DND-41 (cell line): ENCODE data around the gene RNF213.

Experiments used
- CTCF ChIP-seq: IDR thresholded peaks from 2 replicates; pipeline ENCODE4 v1.5.1; 2012; ENCODE audit warnings: borderline replicate concordance, low read length, moderate library complexity, mild to moderate bottlenecking; ENCODE audit not compliant: poor library complexity, severe bottlenecking; ENCODE audit errors: extremely low read depth
- EZH2 ChIP-seq: IDR thresholded peaks from 3 replicates; pipeline ENCODE4 v1.6.1; 2012; ENCODE audit warnings: borderline replicate concordance, low read depth, mild to moderate bottlenecking, moderate library complexity, low read length, inconsistent platforms; ENCODE audit not compliant: severe bottlenecking

DNA sequence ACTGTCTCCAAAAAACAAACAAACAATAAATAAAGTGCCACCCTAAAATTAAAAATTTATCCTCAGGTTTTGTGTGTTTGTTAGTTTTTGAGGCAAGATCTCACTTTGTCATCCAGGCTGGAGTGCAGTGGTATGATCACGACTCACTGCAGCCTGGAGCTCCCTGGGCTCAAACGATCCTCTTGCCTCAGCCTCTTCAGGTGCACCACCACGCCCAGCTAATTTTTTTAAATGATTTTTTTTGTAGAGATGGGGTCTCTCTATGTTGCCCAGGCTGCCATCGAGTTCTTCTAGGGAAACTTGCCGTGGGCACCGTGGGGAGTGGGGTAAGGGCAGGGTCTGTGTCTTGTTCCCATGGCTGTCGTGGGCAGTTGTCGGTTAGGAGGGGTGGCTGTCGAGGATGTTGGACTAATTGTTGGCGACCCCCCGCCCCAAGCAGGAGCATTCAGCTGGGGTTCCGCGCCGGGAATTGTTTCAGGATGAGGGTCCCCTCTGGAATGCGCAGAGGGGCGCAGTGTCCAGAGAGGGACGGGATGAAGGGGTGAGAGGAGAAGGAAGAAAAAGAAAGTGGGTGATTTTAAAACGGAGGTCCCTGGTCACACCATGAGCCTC, 1.1 kb upstream of the RNF213 start:
- TF ChIP-seq CTCF, result no peak
- TF ChIP-seq EZH2, result no peak
